H1 (cell line): Measurements from ENCODE around the gene SLC1A3.

Experiments used
- CEBPB ChIP-seq: IDR thresholded peaks from 2 replicates; pipeline ENCODE4 v1.6.1; 2012; ENCODE audit warnings: low read depth, low read length
- EZH2 ChIP-seq: fragments of 200-600 bp; sonication (generic); IDR thresholded peaks from 2 replicates; pipeline ENCODE4 v1.7.1; 2012; ENCODE audit warnings: low read depth, mild to moderate bottlenecking, moderate library complexity, low read length, inconsistent platforms; ENCODE audit not compliant: severe bottlenecking
- POLR2A ChIP-seq, 2 experiments: IDR thresholded peaks; 1 replicate in 1 of 2; 2 replicates in 1 of 2; pipeline ENCODE4 v1.6.1; 2011; ENCODE audit warnings: low read depth in 2 of 2, low read length in 2 of 2, mild to moderate bottlenecking in 2 of 2; ENCODE audit errors: control extremely low read depth in 1 of 2
- RFX5 ChIP-seq: IDR thresholded peaks from 2 replicates; pipeline ENCODE4 v1.6.1; 2011; ENCODE audit warnings: low read depth, low read length, improper control_type of control experiment, borderline replicate concordance
- TAF1 ChIP-seq: IDR thresholded peaks from 2 replicates; pipeline ENCODE4 v1.6.1; 2011; ENCODE audit warnings: mild to moderate bottlenecking, low read depth, low read length
- TCF12 ChIP-seq: IDR thresholded peaks from 2 replicates; pipeline ENCODE4 v1.6.1; 2011; ENCODE audit warnings: low read depth, mild to moderate bottlenecking, low read length
- TF ChIP-seq, protein P1 (sequence below), 3 experiments: IDR thresholded peaks; 1 replicate in 2 of 3; 2 replicates in 1 of 3; pipeline versions ENCODE4 v1.5.1 to v1.6.1; 2011; ENCODE audit warnings: low read length in 3 of 3, mild to moderate bottlenecking in 3 of 3, inconsistent platforms in 2 of 3, low read depth in 1 of 3, moderate library complexity in 1 of 3; ENCODE audit not compliant: insufficient read depth in 1 of 3; ENCODE audit errors: control extremely low read depth in 1 of 3

DNA sequence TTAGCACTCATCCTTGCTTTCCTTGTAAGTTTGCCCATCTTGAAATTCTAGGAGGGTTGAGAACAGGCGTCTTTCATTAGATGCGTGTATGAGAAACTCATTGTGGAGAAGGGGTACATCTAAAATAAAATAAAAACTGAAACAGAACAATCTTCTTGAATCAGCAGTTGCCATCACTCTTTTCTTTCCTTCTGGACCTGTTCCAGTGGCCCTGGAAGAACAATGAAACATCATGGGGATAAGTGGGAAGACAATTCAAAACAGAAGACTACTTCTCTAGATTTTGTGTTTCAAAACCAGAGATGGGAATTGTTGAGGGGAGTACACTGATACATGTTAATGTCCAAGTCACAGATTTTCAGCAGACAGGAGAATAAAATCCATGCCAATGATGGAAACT, 59.9 kb downstream of the SLC1A3 start:
- TF ChIP-seq, protein P1, sequence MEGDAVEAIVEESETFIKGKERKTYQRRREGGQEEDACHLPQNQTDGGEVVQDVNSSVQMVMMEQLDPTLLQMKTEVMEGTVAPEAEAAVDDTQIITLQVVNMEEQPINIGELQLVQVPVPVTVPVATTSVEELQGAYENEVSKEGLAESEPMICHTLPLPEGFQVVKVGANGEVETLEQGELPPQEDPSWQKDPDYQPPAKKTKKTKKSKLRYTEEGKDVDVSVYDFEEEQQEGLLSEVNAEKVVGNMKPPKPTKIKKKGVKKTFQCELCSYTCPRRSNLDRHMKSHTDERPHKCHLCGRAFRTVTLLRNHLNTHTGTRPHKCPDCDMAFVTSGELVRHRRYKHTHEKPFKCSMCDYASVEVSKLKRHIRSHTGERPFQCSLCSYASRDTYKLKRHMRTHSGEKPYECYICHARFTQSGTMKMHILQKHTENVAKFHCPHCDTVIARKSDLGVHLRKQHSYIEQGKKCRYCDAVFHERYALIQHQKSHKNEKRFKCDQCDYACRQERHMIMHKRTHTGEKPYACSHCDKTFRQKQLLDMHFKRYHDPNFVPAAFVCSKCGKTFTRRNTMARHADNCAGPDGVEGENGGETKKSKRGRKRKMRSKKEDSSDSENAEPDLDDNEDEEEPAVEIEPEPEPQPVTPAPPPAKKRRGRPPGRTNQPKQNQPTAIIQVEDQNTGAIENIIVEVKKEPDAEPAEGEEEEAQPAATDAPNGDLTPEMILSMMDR (IDR thresholded peaks at IDR 0.05; ENCODE audit: control extremely low read depth in 1 of 3, insufficient read depth in 1 of 3, low read depth in 1 of 3, low read length in 3 of 3): no peak
- TF ChIP-seq EZH2 (no peak), POLR2A (IDR thresholded peaks at IDR 0.05; ENCODE audit: control extremely low read depth in 1 of 2, low read depth in 2 of 2, low read length in 2 of 2) (no peak), CEBPB (no peak), TCF12 (no peak), TAF1 (no peak), RFX5 (no peak)
